HG03565 (cell line): Measurements from ENCODE around the gene ATXN3.

ENCODE experiments used
- ATAC-seq: cut with Tn5 transposase; IDR thresholded peaks from one replicate; pipeline ENCODE4 v1.9.1; 2021; ENCODE audit warnings: mild to moderate bottlenecking, moderate library complexity; ENCODE audit not compliant: unreplicated experiment

Gene ATXN3

DNA sequence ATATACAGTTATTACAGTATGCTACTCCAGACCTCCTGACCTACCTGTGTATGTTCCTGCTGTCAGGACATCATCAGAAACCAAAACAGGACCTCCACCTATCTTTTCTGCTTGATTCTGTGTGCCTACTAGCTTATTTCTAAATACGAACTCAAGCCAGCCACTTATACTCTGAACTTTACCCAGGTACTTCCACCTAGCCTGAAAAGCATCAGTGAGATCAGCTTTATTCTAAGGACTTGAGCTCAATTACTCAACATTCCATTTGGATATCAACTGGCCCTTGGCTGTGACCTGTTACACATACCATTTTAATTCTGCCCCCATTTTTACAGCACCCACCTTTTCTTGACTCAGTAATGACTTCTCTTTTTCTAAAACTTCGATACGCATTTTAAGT, 95.7 kb downstream of the ATXN3 start:
- ATAC-seq, result no peak

DNA sequence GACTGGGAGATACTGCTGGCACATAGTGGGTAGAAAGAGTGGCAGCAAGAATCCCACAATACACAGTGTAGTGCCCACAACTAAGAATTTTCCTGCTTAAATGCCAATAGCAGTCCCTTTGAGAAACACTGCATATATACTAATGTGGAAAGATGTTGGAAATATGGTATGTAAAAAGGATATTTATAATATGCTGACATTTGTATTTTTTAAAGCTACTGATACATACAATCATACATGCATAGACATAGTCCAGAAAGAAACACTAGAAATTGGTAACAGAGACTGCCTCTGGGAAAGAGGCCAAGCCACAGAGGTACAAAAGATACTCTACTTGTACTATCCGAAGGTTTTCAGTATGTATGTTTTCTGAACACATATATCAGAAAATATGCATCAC, 96.8 kb downstream of the ATXN3 start:
- no peak for ATAC-seq
